HG02759 (cell line): ENCODE measurements around the gene KCNN1.
"Not testable (repeated sequence)": the region's sequence is repeated elsewhere in the genome, so short reads cannot be mapped to it uniquely, and the experiment has no call there.

ENCODE experiments used
- ATAC-seq: cut with Tn5 transposase; IDR thresholded peaks from one replicate; pipeline ENCODE4 v1.9.1; 2021; ENCODE audit warnings: mild to moderate bottlenecking, moderate library complexity; ENCODE audit not compliant: unreplicated experiment

Gene KCNN1

GRCh38 chr19:17967257-17968051, 547 bp downstream of the KCNN1 start:
- ATAC-seq = no peak

- ATAC-seq = no peak
Measured at GRCh38 chr19:17968362-17968761, 1.5 kb downstream of the KCNN1 start.

- no peak for ATAC-seq
Measured at GRCh38 chr19:17969096-17969792, 2.3 kb downstream of the KCNN1 start.

GRCh38 chr19:17972230-17972629, 5.3 kb downstream of the KCNN1 start:
- no peak for ATAC-seq

GRCh38 chr19:17973759-17974158, 6.9 kb downstream of the KCNN1 start:
- no peak for ATAC-seq

GRCh38 chr19:17974551-17974950, 7.6 kb downstream of the KCNN1 start:
- ATAC-seq = no peak

GRCh38 chr19:17975032-17975431, 8.1 kb downstream of the KCNN1 start:
- no peak for ATAC-seq

GRCh38 chr19:17977021-17977420, 10.1 kb downstream of the KCNN1 start:
- no peak for ATAC-seq

- ATAC-seq = no peak
Measured at GRCh38 chr19:17977488-17977887, 10.6 kb downstream of the KCNN1 start.

- no peak for ATAC-seq
Measured at GRCh38 chr19:17981611-17982010, 14.7 kb downstream of the KCNN1 start.

- ATAC-seq = no peak
Measured at GRCh38 chr19:17982430-17982829, 15.5 kb downstream of the KCNN1 start.

GRCh38 chr19:17985037-17985818, 18.3 kb downstream of the KCNN1 start:
- ATAC-seq = no peak

- not testable (repeated sequence) for ATAC-seq
Measured at GRCh38 chr19:17986569-17986968, 19.7 kb downstream of the KCNN1 start.

- no peak for ATAC-seq
Measured at GRCh38 chr19:17988161-17988560, 21.3 kb downstream of the KCNN1 start.

- ATAC-seq = no peak
Measured at GRCh38 chr19:17989425-17990094, 22.7 kb downstream of the KCNN1 start.

GRCh38 chr19:17993076-17993813, 26.3 kb downstream of the KCNN1 start:
- no peak for ATAC-seq

GRCh38 chr19:17996826-17997316, 30.0 kb downstream of the KCNN1 start:
- peak; percentile 48 for ATAC-seq

GRCh38 chr19:17997969-17998826, 31.3 kb downstream of the KCNN1 start:
- ATAC-seq = no peak

- no peak for ATAC-seq
Measured at GRCh38 chr19:17998827-17999150, 31.9 kb downstream of the KCNN1 start.
